Upper lobe of right lung (tissue), 1 donor: ENCODE data around the gene SMOC2. TPM values are rescaled to one million over a fixed set of nuclear protein-coding genes. Genes with fewer than 3 reads are reported as not detected.

ENCODE experiments used
- ATAC-seq: fragments of 200-7000 bp; cut with Tn5 transposase; one replicate; pipeline ENCODE4 v1.9.1; 2020; ENCODE audit warnings: mild to moderate bottlenecking, moderate library complexity
- DNase-seq: peaks from one replicate; pipeline ENCODE4 v3.0.0-alpha.2; 2020
- H3K27ac ChIP-seq: fragments of 200-600 bp; one replicate; pipeline ENCODE4 v1.8.0; 2022
- H3K27me3 ChIP-seq: fragments of 200-600 bp; one replicate; pipeline ENCODE4 v1.8.0; 2022; ENCODE audit warnings: mild to moderate bottlenecking
- H3K36me3 ChIP-seq: fragments of 200-600 bp; one replicate; pipeline ENCODE4 v1.8.0; 2022
- H3K4me1 ChIP-seq: fragments of 200-600 bp; one replicate; pipeline ENCODE4 v1.8.0; 2022
- H3K4me3 ChIP-seq: fragments of 200-600 bp; one replicate; pipeline ENCODE4 v1.8.0; 2022; ENCODE audit warnings: mild to moderate bottlenecking
- H3K9me3 ChIP-seq: fragments of 200-600 bp; one replicate; pipeline ENCODE4 v1.8.0; 2022
- CTCF ChIP-seq: fragments of 200-600 bp; IDR thresholded peaks from one replicate; pipeline ENCODE4 v1.8.0; 2022; ENCODE audit warnings: antibody characterized with exemption
- intact Hi-C: fragments of 100-400 bp; cut with DNase I; formaldehyde crosslinking; loops from one replicate; pipeline ENCODE4 v1.11.0; 2022
- total RNA-seq: library from RNA; stranded (reverse); fragmentation: NEBNext Ultra II Directional; extraction: Animal tissue kit (Norgen Biotek cat#: 25700); gene quantifications from one replicate; pipeline ENCODE4 v1.2.1, GENCODE V29; 2021
- donor health status: DM: no; HTN: yes; CAD: no; lungs with severe emphysema.

The SMOC2 gene
- total RNA-seq, 1 donor from 2014 or later, result 33.1 TPM

- ATAC-seq (no peak), DNase-seq (no peak)
- TF ChIP-seq CTCF, result no peak
- intact Hi-C loops, result no loop called here
- Histone ChIP-seq H3K27me3 (no peaks in the 10 kb centered on the region), H3K36me3 (no peaks in the 10 kb centered on the region), H3K9me3 (no peaks in the 10 kb centered on the region), H3K4me1 (no peaks in the 10 kb centered on the region), H3K27ac (no peak overlapping the region), H3K4me3 (no peak overlapping the region)
Observed at GRCh38 chr6:168684471-168684870, 243.5 kb downstream of the SMOC2 start.

DNA sequence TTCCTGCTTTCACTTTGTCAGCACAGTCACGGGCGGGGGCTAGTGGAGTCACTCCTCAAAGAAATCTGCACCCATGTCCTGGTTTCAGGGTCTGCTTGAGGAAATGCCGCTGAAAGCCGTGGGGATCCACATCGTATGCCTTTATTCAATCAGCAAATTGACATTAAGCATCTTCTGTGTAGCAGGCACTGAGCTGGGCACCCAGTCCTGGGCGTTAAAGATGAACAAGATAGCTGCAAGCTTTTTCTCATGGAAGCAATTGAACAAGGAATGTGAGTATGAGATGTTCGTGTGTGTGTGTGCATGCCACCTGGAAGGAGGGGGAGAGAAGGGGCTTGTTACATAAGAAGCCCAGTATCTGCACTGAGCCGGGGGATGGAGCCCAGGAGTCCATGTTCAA, 243.9 kb downstream of the SMOC2 start:
- no peak for TF ChIP-seq CTCF
- intact Hi-C loops, result no loop called here
- Histone ChIP-seq H3K36me3 (no peaks in the 10 kb centered on the region), H3K4me3 (no peak overlapping the region), H3K27me3 (no peaks in the 10 kb centered on the region), H3K4me1 (no peaks in the 10 kb centered on the region), H3K9me3 (no peaks in the 10 kb centered on the region), H3K27ac (no peak overlapping the region)
- DNase-seq (no peak), ATAC-seq (no peak)

GRCh38 chr6:168686029-168686738, 245.2 kb downstream of the SMOC2 start:
- H3K27me3 ChIP-seq, result no peaks in the 10 kb centered on the region
- TF ChIP-seq CTCF, result no peak
- no peak overlapping the region for H3K27ac ChIP-seq
- H3K36me3 ChIP-seq, result no peaks in the 10 kb centered on the region
- intact Hi-C loops, result no loop called here
- DNase-seq (no peak), ATAC-seq (no peak)
- H3K4me1 ChIP-seq, result no peaks in the 10 kb centered on the region
- H3K9me3 ChIP-seq, result no peaks in the 10 kb centered on the region
- H3K4me3 ChIP-seq, result no peak overlapping the region

DNA sequence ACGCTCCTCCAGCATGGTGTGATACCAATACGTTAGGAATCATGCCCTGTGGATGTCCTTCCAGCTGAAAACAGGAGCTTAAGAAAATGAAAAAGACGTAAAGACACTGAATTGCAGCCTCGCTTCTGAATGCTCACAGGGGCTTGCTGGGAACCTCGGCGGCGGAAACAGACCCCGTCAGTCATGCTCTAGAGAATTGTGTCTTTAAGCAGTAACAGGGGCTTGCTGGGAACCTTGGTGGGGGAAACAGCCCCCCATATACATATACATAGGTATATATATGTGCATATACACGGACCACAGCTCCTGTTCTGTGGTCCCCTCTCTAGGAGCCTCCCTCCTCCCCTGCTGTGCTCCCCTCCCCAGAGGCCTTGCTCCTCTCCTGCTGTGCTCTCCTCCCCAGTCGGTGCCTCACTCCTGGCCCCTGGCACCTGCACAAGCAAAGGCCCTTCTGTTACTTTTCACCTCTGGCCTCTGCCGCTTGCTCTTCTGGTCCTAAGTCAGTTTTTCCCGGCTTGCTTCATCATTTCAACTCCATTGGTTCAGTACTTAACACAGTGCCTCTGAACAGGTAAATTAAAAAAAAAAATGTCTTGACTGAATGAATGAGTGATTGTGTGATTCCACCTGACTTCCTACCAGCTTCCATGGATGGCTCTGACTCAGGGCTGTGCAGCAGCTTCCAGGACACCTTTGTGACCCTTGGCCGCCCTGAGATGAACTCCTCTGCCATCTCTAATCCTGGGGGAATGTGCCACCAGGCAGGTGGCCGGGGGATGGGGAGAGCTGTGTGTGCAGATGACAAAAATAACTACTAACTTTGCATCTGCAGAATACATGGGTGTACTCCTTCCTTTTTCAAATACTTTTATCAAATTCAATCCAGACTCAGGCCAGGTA, 246.1 kb downstream of the SMOC2 start:
- TF ChIP-seq CTCF, result no peak
- Histone ChIP-seq H3K27ac (no peak overlapping the region), H3K4me1 (no peaks in the 10 kb centered on the region), H3K9me3 (no peaks in the 10 kb centered on the region), H3K4me3 (no peak overlapping the region), H3K36me3 (no peaks in the 10 kb centered on the region), H3K27me3 (no peaks in the 10 kb centered on the region)
- DNase-seq, result no peak
- no peak for ATAC-seq
- intact Hi-C loops, result no loop called here

DNA sequence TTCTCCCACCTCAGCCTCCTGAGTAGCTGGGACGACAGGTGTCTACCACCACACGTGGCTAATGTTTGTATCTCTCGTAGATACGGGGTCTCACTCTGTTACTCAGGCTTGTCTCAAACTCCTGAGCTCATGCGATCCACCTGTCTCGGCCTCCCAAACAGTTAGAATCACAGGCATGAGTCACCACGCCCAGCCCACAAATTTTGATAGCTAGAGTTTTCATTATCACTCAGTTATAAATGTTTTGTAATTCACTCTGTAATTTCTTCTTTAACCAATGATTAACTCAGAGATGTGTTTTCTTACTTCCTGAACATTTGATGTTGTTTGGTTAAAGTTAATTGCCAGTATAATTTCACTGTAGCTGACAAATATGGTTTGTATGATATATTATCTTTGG, 249.3 kb downstream of the SMOC2 start:
- Histone ChIP-seq H3K36me3 (no peaks in the 10 kb centered on the region), H3K4me1 (no peaks in the 10 kb centered on the region), H3K27ac (no peak overlapping the region), H3K4me3 (no peak overlapping the region), H3K27me3 (peaks cover 2% of the 10 kb centered on the region), H3K9me3 (no peaks in the 10 kb centered on the region)
- intact Hi-C loops, result no loop called here
- no peak for TF ChIP-seq CTCF
- DNase-seq (no peak), ATAC-seq (no peak)
